CD4-positive, CD25-positive, alpha-beta regulatory T cell (primary cell): ENCODE results near the gene LINC01488. TPM values are rescaled to one million over a fixed set of nuclear protein-coding genes. Genes with fewer than 3 reads are reported as not detected.

Source experiments
- ATAC-seq, 2 donors: fragments of 150-1000 bp; cut with Tn5 transposase; one replicate each; pipeline ENCODE4 v1.10.0; 2021; ENCODE audit warnings: low read depth in 2 of 2, moderate number of reproducible peaks in 2 of 2, moderate library complexity in 1 of 2
- DNase-seq, 3 donors: peaks; one replicate each; pipeline versions ENCODE4 v3.0.0 to v3.0.0-alpha.2; 2012 to 2022; ENCODE audit warnings: mixed read lengths in 1 of 3
- H3K27ac ChIP-seq: one replicate; pipeline ENCODE4 v1.7.0; 2013; ENCODE audit warnings: mild to moderate bottlenecking, low read length; ENCODE audit not compliant: insufficient read depth, poor library complexity, severe bottlenecking
- H3K27me3 ChIP-seq: one replicate; pipeline ENCODE4 v1.7.0; 2013; ENCODE audit warnings: low read length; ENCODE audit not compliant: control insufficient read depth, insufficient read depth
- H3K36me3 ChIP-seq: one replicate; pipeline ENCODE4 v1.7.0; 2013; ENCODE audit warnings: mild to moderate bottlenecking, low read length, moderate library complexity; ENCODE audit not compliant: control insufficient read depth, insufficient read depth
- H3K4me1 ChIP-seq: 2 replicates; pipeline ENCODE4 v1.7.0; 2013; ENCODE audit warnings: mild to moderate bottlenecking, low read length; ENCODE audit not compliant: insufficient read depth, control insufficient read depth, poor library complexity, severe bottlenecking
- H3K4me3 ChIP-seq: one replicate; pipeline ENCODE4 v1.7.0; 2013; ENCODE audit warnings: low read depth, mild to moderate bottlenecking, low read length, moderate library complexity
- H3K9me3 ChIP-seq, 2 experiments: 1 replicate in 1 of 2; 2 replicates in 1 of 2; pipeline ENCODE4 v1.7.0; 2013; ENCODE audit warnings: low read length in 2 of 2, mild to moderate bottlenecking in 1 of 2, moderate library complexity in 1 of 2; ENCODE audit not compliant: control insufficient read depth in 2 of 2
- H3K27ac Mint-ChIP-seq, 3 donors: one replicate each; pipeline ENCODE4 v1.8.0; 2020 to 2022; ENCODE audit warnings: mild to moderate bottlenecking in 3 of 3, mixed read lengths in 3 of 3, moderate library complexity in 2 of 3
- H3K27me3 Mint-ChIP-seq: one replicate; pipeline ENCODE4 v1.8.0; 2022; ENCODE audit warnings: mild to moderate bottlenecking, mixed read lengths
- H3K36me3 Mint-ChIP-seq: one replicate; pipeline ENCODE4 v1.8.0; 2020; ENCODE audit warnings: mixed read lengths
- H3K4me1 Mint-ChIP-seq, 4 donors: one replicate each; pipeline ENCODE4 v1.8.0; 2020 to 2022; ENCODE audit warnings: mixed read lengths in 4 of 4, mild to moderate bottlenecking in 1 of 4
- H3K4me3 Mint-ChIP-seq, 4 donors: one replicate each; pipeline ENCODE4 v1.8.0; 2020 to 2022; ENCODE audit warnings: mild to moderate bottlenecking in 4 of 4, mixed read lengths in 4 of 4, moderate library complexity in 3 of 4
- H3K9me3 Mint-ChIP-seq, 7 donors: one replicate each; pipeline ENCODE4 v1.8.0; 2020 to 2022; ENCODE audit warnings: mixed read lengths in 7 of 7, mild to moderate bottlenecking in 3 of 7, moderate library complexity in 2 of 7
- polyA plus RNA-seq, 4 donors: library from polyadenylated mRNA; unstranded; fragments of 300-500 nt; fragmentation: Illumina TruSeq; gene quantifications; one replicate each; pipeline ENCODE4 v1.2.3, GENCODE V29; 2021
- total RNA-seq: library from RNA; stranded (reverse); gene quantifications from one replicate; pipeline ENCODE4 v1.2.3, GENCODE V29; 2022

The LINC01488 gene
- total and polyA plus RNA-seq, 5 donors from 2014 or later, result not detected

DNA sequence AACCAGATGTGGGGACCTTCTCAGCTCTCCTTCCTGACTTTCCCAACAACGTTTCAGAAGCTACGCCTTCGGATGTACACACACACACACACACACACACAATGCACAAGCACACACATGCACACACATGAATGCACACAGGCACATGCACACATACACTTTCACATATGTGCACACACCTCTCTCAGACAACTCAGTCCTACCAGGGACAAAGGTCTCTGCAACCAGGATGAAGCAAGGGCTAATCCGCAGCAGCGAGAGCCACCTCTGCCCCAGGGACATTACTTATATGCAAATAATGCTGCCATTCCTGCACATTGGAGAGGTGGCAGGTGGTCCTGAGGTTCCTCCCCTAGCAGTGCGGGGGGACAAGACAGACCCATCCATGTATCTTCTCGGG lies 27.4 kb upstream of the LINC01488 start:
- peaks cover 9% of the 10 kb centered on the region for H3K27me3 Mint-ChIP-seq
- Histone ChIP-seq H3K9me3 (peaks cover 0 to 9% of the 10 kb centered on the region in 2 experiments), H3K27ac (no peak overlapping the region), H3K4me3 (no peak overlapping the region), H3K4me1 (no peaks in the 10 kb centered on the region), H3K27me3 (no peaks in the 10 kb centered on the region), H3K36me3 (no peaks in the 10 kb centered on the region)
- no peaks in the 10 kb centered on the region for H3K36me3 Mint-ChIP-seq
- peaks cover 2 to 21% (median 7%) of the 10 kb centered on the region in 7 donors for H3K9me3 Mint-ChIP-seq
- peak overlapping the region in 1 of 3 donors; percentile 46 for H3K27ac Mint-ChIP-seq
- no peak for ATAC-seq
- no peak for DNase-seq
- H3K4me3 Mint-ChIP-seq, result no peak overlapping the region
- H3K4me1 Mint-ChIP-seq, result no peaks in the 10 kb centered on the region

DNA sequence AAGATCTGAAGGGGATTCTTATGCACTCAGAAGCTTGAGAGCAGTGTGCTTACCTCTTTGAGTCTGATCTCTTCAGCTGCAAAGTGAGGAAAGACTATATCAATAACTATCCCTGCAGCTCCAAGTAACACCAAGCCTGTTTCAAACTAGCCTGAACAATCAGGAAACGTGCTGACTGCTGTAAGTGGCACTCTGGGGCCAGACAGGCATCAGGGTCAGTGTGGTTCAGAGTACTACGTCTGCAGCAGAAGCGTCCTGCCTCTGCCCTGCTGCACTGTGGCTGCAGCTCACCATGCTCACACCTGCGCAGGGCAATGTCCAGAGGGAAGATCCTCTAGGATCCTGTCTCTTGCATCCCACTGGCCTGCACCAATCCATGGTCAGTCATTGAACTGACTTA lies 25.5 kb upstream of the LINC01488 start:
- Histone ChIP-seq H3K27me3 (no peaks in the 10 kb centered on the region), H3K4me1 (no peaks in the 10 kb centered on the region), H3K36me3 (no peaks in the 10 kb centered on the region), H3K4me3 (no peak overlapping the region), H3K27ac (no peak overlapping the region), H3K9me3 (peaks cover 5 to 11% of the 10 kb centered on the region in 2 experiments)
- no peaks in the 10 kb centered on the region for H3K4me1 Mint-ChIP-seq
- DNase-seq, result no peak
- no peak for ATAC-seq
- H3K4me3 Mint-ChIP-seq, result no peak overlapping the region
- H3K27me3 Mint-ChIP-seq, result peaks cover 18% of the 10 kb centered on the region
- H3K36me3 Mint-ChIP-seq, result no peaks in the 10 kb centered on the region
- H3K27ac Mint-ChIP-seq, result no peak overlapping the region
- H3K9me3 Mint-ChIP-seq, result peaks cover 3 to 30% (median 7%) of the 10 kb centered on the region in 7 donors

DNA sequence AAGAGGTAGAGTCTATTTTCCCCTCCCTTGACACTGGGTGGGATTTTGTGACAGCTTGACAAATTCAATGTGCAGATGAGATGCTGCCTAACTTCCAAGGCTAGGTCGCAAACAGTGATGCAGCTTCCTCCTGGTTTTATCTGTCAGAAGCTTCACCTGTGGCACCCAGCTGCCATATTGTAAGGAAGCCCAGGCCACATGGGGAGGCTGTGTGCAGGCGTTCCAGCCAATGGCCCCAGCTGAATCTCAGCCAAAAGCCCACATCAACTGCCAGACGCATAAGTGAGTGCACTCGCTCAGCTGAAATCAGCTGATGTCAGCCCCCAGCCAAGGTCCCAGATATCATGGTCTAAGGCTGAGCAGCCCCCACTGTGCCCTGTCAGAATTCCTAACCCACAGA lies 24.8 kb upstream of the LINC01488 start:
- no peaks in the 10 kb centered on the region for H3K27me3 ChIP-seq
- H3K27me3 Mint-ChIP-seq, result peaks cover 25% of the 10 kb centered on the region

DNA sequence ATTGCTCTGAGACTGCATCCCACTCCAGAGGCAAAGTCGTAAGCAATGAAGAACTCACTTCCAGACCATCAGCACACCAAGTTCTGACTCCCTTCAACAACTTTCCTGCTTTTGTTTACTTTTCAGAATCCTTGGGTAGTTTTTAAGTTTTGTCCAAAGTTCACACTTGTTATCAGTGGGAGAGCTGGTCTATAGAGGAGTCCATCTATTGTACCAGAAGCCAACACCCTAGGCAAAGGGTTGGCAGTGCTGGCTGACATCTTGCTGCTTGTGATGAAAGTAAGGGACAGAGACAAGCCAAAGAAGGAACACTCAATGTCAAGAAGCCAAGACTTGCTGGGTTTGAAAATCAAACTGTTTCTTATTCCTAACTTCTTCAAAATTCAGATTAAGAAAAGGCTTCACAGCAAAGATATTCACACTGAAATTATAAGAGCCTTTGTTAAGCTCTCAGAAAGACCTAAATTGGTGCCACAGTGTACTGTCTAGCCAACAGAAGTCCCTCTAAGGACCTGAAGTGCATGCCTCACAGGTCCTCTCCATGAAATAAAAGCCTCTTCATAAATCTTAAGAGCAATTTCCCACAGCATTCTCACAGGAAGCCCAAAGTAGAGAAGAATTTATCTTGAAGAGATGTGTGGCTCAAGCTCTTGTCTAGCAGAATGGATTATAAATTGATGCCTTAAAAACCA lies 21.5 kb upstream of the LINC01488 start:
- H3K4me3 ChIP-seq, result no peak overlapping the region
- Mint-ChIP-seq H3K36me3 (no peaks in the 10 kb centered on the region), H3K27me3 (peaks cover 31% of the 10 kb centered on the region), H3K4me1 (no peaks in the 10 kb centered on the region), H3K27ac (no peak overlapping the region), H3K4me3 (no peak overlapping the region), H3K9me3 (peaks cover 3 to 36% (median 7%) of the 10 kb centered on the region in 7 donors)
- H3K27me3 ChIP-seq, result no peaks in the 10 kb centered on the region
- ATAC-seq, result no peak
- H3K4me1 ChIP-seq, result no peaks in the 10 kb centered on the region
- peaks cover 5 to 12% of the 10 kb centered on the region in 2 experiments for H3K9me3 ChIP-seq
- no peak for DNase-seq
- no peaks in the 10 kb centered on the region for H3K36me3 ChIP-seq
- H3K27ac ChIP-seq, result no peak overlapping the region

More for the DNA sequence above, 24.8 kb upstream of the LINC01488 start:
- Histone ChIP-seq H3K4me1 (no peaks in the 10 kb centered on the region), H3K9me3 (peaks cover 5 to 11% of the 10 kb centered on the region in 2 experiments), H3K36me3 (no peaks in the 10 kb centered on the region), H3K4me3 (no peak overlapping the region), H3K27ac (no peak overlapping the region)
- H3K4me3 Mint-ChIP-seq, result no peak overlapping the region
- no peak overlapping the region for H3K27ac Mint-ChIP-seq
- H3K4me1 Mint-ChIP-seq, result no peaks in the 10 kb centered on the region
- H3K36me3 Mint-ChIP-seq, result no peaks in the 10 kb centered on the region
- peaks cover 3 to 36% (median 7%) of the 10 kb centered on the region in 7 donors for H3K9me3 Mint-ChIP-seq
- ATAC-seq, result no peak
- no peak for DNase-seq

DNA sequence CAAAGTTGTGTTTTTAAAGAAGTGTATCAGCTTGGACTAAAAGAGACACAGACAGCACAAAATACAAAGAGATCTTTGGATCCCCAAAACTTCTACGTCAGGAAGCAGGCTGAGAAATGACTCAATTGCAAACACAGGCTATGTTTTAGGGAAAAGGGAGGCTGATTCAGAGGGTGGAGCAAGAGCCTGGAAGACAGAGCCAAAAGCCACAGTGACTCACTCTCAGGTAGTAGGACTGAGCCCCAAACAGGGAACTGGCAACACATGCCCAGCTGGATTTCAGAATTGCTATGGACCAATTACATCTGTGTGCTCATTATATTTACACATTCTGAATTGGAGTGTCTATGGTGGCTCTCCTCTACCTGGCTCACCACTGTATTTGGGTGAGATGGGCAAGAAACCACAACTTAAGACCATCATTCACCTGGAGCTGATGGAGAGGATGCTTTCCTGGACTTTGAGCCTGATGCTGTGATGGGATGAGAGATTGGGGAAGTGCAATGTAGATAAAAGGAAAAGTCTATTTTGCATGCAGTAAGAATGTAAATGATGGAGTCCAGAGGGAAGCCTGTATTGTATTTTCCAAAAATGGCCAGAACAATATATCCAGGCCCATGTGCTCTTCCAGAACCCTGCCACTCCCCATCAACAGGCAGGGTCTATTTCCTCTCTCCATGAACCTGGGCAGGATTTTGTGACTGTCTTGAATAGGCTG lies 20.8 kb upstream of the LINC01488 start:
- Mint-ChIP-seq H3K9me3 (peaks cover 3 to 36% (median 7%) of the 10 kb centered on the region in 7 donors), H3K27ac (no peak overlapping the region), H3K27me3 (peaks cover 28% of the 10 kb centered on the region), H3K4me1 (no peaks in the 10 kb centered on the region), H3K4me3 (no peak overlapping the region), H3K36me3 (no peaks in the 10 kb centered on the region)
- H3K4me3 ChIP-seq, result no peak overlapping the region
- no peaks in the 10 kb centered on the region for H3K4me1 ChIP-seq
- no peaks in the 10 kb centered on the region for H3K27me3 ChIP-seq
- H3K9me3 ChIP-seq, result peaks cover 5 to 12% of the 10 kb centered on the region in 2 experiments
- H3K27ac ChIP-seq, result no peak overlapping the region
- DNase-seq (no peak), ATAC-seq (no peak)
- no peaks in the 10 kb centered on the region for H3K36me3 ChIP-seq

DNA sequence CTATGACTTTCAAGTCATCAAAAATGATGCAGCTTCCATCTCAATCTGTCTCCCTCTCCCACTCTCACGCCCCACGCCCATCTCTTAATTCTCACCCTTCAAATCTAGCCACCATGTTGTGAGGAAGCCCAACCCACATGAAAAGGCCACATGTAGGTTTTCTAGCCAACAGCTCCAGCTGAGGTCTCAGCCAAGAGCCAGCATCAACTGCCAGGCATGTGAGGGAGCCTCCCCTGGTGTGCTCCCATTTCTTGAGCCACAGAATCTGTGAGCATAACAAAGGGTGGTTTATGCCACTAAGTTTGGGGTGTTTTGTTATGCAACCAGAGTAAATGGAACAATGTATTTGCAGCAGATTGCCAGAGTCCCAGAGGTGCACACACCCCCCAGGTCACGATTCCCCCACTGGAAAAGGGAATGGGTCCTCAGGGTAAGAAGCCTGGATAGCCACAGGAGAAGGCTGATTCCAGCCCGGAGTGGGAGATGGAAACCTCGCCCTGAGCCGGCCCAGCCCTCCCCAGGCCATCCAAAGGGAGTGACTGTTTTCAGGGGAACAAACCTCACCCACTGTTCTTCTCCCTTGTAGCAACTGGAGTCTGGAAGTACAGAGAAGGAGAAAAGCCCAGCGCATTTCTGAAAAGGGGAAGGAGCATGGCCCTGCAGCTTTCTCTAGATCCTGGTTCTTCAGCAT lies 20.0 kb upstream of the LINC01488 start:
- no peaks in the 10 kb centered on the region for H3K4me1 Mint-ChIP-seq

DNA sequence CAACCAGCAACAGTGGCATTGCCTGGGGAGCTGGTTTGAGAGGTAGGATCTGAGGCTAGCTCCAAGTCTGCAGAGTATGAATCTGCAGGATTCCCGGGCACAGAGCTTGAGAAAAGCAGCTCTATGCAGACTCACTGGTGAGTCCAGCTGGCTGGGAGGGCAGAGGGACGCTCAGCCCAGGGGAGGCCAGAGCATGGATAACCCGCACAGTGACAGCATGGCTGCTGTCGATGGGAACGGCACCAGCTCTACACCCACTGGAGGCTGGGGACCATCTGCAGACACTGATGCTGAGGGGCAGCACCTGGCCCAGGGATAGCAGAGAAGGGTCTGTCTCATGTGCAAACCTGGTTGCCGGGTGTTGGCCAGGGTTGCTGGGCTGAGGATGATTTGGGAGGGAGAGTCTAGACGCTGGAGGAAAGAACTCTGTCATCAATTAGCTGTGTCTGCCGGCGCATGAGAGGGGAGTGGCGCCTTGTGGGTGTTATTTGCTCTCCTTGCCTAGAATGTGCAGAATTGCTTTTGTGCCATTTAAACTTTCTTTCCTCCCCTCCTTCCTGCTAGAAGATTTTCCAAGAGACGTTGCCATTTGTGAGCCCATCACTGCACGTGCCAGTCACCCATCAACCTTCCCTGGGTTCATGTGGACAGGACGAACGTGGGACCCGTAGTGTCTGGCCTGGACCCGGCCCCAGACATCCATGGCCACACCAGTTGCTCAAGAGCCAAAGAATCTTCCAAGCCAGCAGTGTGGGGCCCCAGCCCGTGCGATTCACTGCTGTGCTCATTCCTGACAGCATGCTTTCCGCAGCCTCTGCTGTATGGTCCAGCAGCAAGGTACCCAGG lies 19.1 kb upstream of the LINC01488 start:
- Histone ChIP-seq H3K27ac (no peak overlapping the region), H3K27me3 (no peaks in the 10 kb centered on the region), H3K36me3 (no peaks in the 10 kb centered on the region), H3K9me3 (peaks cover 5 to 9% of the 10 kb centered on the region in 2 experiments), H3K4me1 (no peaks in the 10 kb centered on the region), H3K4me3 (no peak overlapping the region)
- Mint-ChIP-seq H3K27me3 (peaks cover 23% of the 10 kb centered on the region), H3K36me3 (no peaks in the 10 kb centered on the region), H3K4me3 (peak overlapping the region in 1 of 4 donors; percentile 47), H3K4me1 (no peaks in the 10 kb centered on the region), H3K27ac (no peak overlapping the region), H3K9me3 (peaks cover 2 to 22% (median 4%) of the 10 kb centered on the region in 7 donors)
- no peak for ATAC-seq
- no peak for DNase-seq

More for the DNA sequence above, 20.0 kb upstream of the LINC01488 start:
- Histone ChIP-seq H3K4me3 (no peak overlapping the region), H3K27ac (no peak overlapping the region), H3K36me3 (no peaks in the 10 kb centered on the region), H3K9me3 (peaks cover 5 to 12% of the 10 kb centered on the region in 2 experiments), H3K4me1 (no peaks in the 10 kb centered on the region), H3K27me3 (no peaks in the 10 kb centered on the region)
- DNase-seq (no peak), ATAC-seq (no peak)
- H3K36me3 Mint-ChIP-seq, result no peaks in the 10 kb centered on the region
- H3K4me3 Mint-ChIP-seq, result peak overlapping the region in 1 of 4 donors; percentile 47
- H3K27me3 Mint-ChIP-seq, result peaks cover 28% of the 10 kb centered on the region
- no peak overlapping the region for H3K27ac Mint-ChIP-seq
- H3K9me3 Mint-ChIP-seq, result peaks cover 3 to 31% (median 6%) of the 10 kb centered on the region in 7 donors
